GM12801 (cell line): ENCODE data around the gene SH3RF1.

Source experiments
- CTCF ChIP-seq: IDR thresholded peaks from one replicate; pipeline ENCODE4 v1.5.1; 2011; ENCODE audit warnings: control low read depth; ENCODE audit not compliant: insufficient read length; ENCODE audit errors: extremely low read depth

SH3RF1 gene

GRCh38 chr4:169050881-169051760, 219.6 kb downstream of the SH3RF1 start:
- no peak for TF ChIP-seq CTCF

GRCh38 chr4:169050284-169050683, 220.5 kb downstream of the SH3RF1 start:
- no peak for TF ChIP-seq CTCF

- no peak for TF ChIP-seq CTCF
Observed at GRCh38 chr4:169048868-169049414, 221.8 kb downstream of the SH3RF1 start.

GRCh38 chr4:169047956-169048355, 222.8 kb downstream of the SH3RF1 start:
- no peak for TF ChIP-seq CTCF

- TF ChIP-seq CTCF: no peak
Observed at GRCh38 chr4:169045862-169046584, 224.7 kb downstream of the SH3RF1 start.

- TF ChIP-seq CTCF: no peak
Observed at GRCh38 chr4:169044714-169045447, 225.9 kb downstream of the SH3RF1 start.
